Liver (tissue), 9 donors: ENCODE results near the gene MT1M. TPM values are rescaled to one million over a fixed set of nuclear protein-coding genes. Genes with fewer than 3 reads are reported as not detected.

Source experiments
- DNase-seq: peaks from one replicate; pipeline ENCODE4 v3.0.0-alpha.2; 2017; ENCODE audit warnings: low spot score
- H3K27ac ChIP-seq, 2 donors: one replicate each; pipeline ENCODE4 v1.7.0; 2013; ENCODE audit warnings: inconsistent platforms in 2 of 2, low read length in 2 of 2, control low read depth in 1 of 2, low read depth in 1 of 2, mild to moderate bottlenecking in 1 of 2
- H3K27me3 ChIP-seq, 4 donors: one replicate each; pipeline versions ENCODE4 v1.6.1 to v1.7.0; 2013; ENCODE audit warnings: low read length in 3 of 4, inconsistent platforms in 1 of 4, mild to moderate bottlenecking in 1 of 4, moderate library complexity in 1 of 4; ENCODE audit not compliant: control insufficient read depth in 4 of 4, insufficient read depth in 4 of 4
- H3K36me3 ChIP-seq, 4 donors: one replicate each; pipeline versions ENCODE4 v1.6.1 to v1.7.0; 2013; ENCODE audit warnings: low read length in 3 of 4, mild to moderate bottlenecking in 3 of 4, low read depth in 1 of 4, moderate library complexity in 1 of 4; ENCODE audit not compliant: control insufficient read depth in 4 of 4, insufficient read depth in 3 of 4
- H3K4me1 ChIP-seq, 4 donors: one replicate each; pipeline versions ENCODE4 v1.6.1 to v1.7.0; 2013; ENCODE audit warnings: low read length in 3 of 4, mild to moderate bottlenecking in 3 of 4, moderate library complexity in 1 of 4; ENCODE audit not compliant: control insufficient read depth in 4 of 4, insufficient read depth in 4 of 4
- H3K4me3 ChIP-seq, 3 donors: one replicate each; pipeline versions ENCODE4 v1.6.1 to v1.7.0; 2013; ENCODE audit warnings: low read length in 3 of 3, control low read depth in 1 of 3, low read depth in 1 of 3, mild to moderate bottlenecking in 1 of 3
- H3K9ac ChIP-seq, 2 donors: one replicate each; pipeline ENCODE4 v1.7.0; 2013; ENCODE audit warnings: low read length in 2 of 2, mild to moderate bottlenecking in 2 of 2, moderate library complexity in 2 of 2, control low read depth in 1 of 2, low read depth in 1 of 2
- H3K9me3 ChIP-seq, 4 donors: one replicate each; pipeline versions ENCODE4 v1.6.1 to v1.7.0; 2013; ENCODE audit warnings: low read length in 3 of 4; ENCODE audit not compliant: control insufficient read depth in 4 of 4
- ATF3 ChIP-seq: IDR thresholded peaks from 2 replicates; pipeline ENCODE4 v1.6.1; 2016; ENCODE audit warnings: antibody characterized with exemption
- CTCF ChIP-seq: fragments of 150-350 bp; IDR thresholded peaks from 2 replicates; pipeline ENCODE4 v1.5.1; 2017; ENCODE audit warnings: improper control_type of control experiment, low read depth, low read length; ENCODE audit not compliant: missing input control
- EGR1 ChIP-seq, 2 donors: IDR thresholded peaks; 2 replicates each; pipeline ENCODE4 v1.6.1; 2016 to 2018; ENCODE audit warnings: antibody characterized with exemption in 2 of 2, low read depth in 2 of 2
- FOXA1 ChIP-seq: IDR thresholded peaks from 2 replicates; pipeline ENCODE4 v1.6.1; 2016; ENCODE audit warnings: antibody characterized with exemption
- FOXA2 ChIP-seq: IDR thresholded peaks from 2 replicates; pipeline ENCODE4 v1.6.1; 2016; ENCODE audit warnings: antibody characterized with exemption
- GABPA ChIP-seq, 2 donors: IDR thresholded peaks in 1 of 2; conservative IDR thresholded peaks in 1 of 2; 2 replicates each; pipeline ENCODE4 v1.6.1; 2016; ENCODE audit warnings: antibody characterized with exemption in 2 of 2, mild to moderate bottlenecking in 1 of 2, moderate library complexity in 1 of 2
- HNF4A ChIP-seq, 2 donors: conservative IDR thresholded peaks; 2 replicates each; pipeline ENCODE4 v1.6.1; 2016; ENCODE audit warnings: antibody characterized with exemption in 2 of 2, mild to moderate bottlenecking in 2 of 2
- HNF4G ChIP-seq: IDR thresholded peaks from 2 replicates; pipeline ENCODE4 v1.6.1; 2016; ENCODE audit warnings: antibody characterized with exemption
- JUND ChIP-seq, 2 donors: IDR thresholded peaks; 2 replicates each; pipeline ENCODE4 v1.6.1; 2016; ENCODE audit warnings: antibody characterized with exemption in 2 of 2
- MAX ChIP-seq: IDR thresholded peaks from 2 replicates; pipeline ENCODE4 v1.6.1; 2016; ENCODE audit warnings: antibody characterized with exemption
- NR2F2 ChIP-seq: IDR thresholded peaks from 2 replicates; pipeline ENCODE4 v1.6.1; 2016; ENCODE audit warnings: antibody characterized with exemption
- RAD21 ChIP-seq, 2 donors: IDR thresholded peaks; 2 replicates each; pipeline ENCODE4 v1.6.1; 2016; ENCODE audit warnings: antibody characterized with exemption in 2 of 2, mild to moderate bottlenecking in 2 of 2
- REST ChIP-seq: IDR thresholded peaks from 2 replicates; pipeline ENCODE4 v1.6.1; 2016; ENCODE audit warnings: antibody characterized with exemption, mild to moderate bottlenecking
- RXRA ChIP-seq, 2 donors: IDR thresholded peaks; 2 replicates each; pipeline ENCODE4 v1.6.1; 2017 to 2018; ENCODE audit warnings: antibody characterized with exemption in 2 of 2, mild to moderate bottlenecking in 1 of 2
- SP1 ChIP-seq: IDR thresholded peaks from 2 replicates; pipeline ENCODE4 v1.6.1; 2018; ENCODE audit warnings: antibody characterized with exemption, mild to moderate bottlenecking
- TAF1 ChIP-seq: conservative IDR thresholded peaks from 2 replicates; pipeline ENCODE4 v1.6.1; 2016; ENCODE audit warnings: antibody characterized with exemption, mild to moderate bottlenecking
- YY1 ChIP-seq: IDR thresholded peaks from 2 replicates; pipeline ENCODE4 v1.6.1; 2016; ENCODE audit warnings: antibody characterized with exemption, mild to moderate bottlenecking
- ZBTB33 ChIP-seq: IDR thresholded peaks from 2 replicates; pipeline ENCODE4 v1.6.1; 2016; ENCODE audit warnings: antibody characterized with exemption
- WGBS: extraction: QIAGEN DNeasy Blood & Tissue Kit; methylation state at CpG from one replicate; pipeline ENCODE4 v1.1.7; 2013; 5-methylcytosine and 5-hydroxymethylcytosine counted together
- polyA plus RNA-seq, 2 donors: library from polyadenylated mRNA; stranded (reverse) in 1 of 2; unstranded in 1 of 2; fragments of 200-250 nt in 1 of 2; fragments of >200 nt in 1 of 2; fragmentation: Nextera tagmentation in 1 of 2; extraction: Ambion mirVana in 1 of 2; gene quantifications; one replicate each; pipeline versions ENCODE4 v1.2.1 to v1.2.3, GENCODE V29; 2013 to 2015
- total RNA-seq, 2 donors: library from RNA; depleted of rRNA; stranded (reverse); fragments of >200 nt; gene quantifications; one replicate each; pipeline ENCODE4 v1.2.3, GENCODE V29; 2014
- donor health status: healthy.
- donor health status: healthy.
- donor health status: healthy.
- donor health status: healthy.
- donor health status: healthy.

MT1M gene
- total and polyA plus RNA-seq, 4 donors, result 20.4 to 343 (median 194) TPM

- H3K27me3 ChIP-seq, result no peaks in the 10 kb centered on the region
- no peak overlapping the region for H3K9ac ChIP-seq
- TF ChIP-seq ATF3 (no peak), FOXA1 (no peak), RAD21 (IDR thresholded peaks at IDR 0.05) (no peak), YY1 (no peak), MAX (no peak), REST (no peak), EGR1 (IDR thresholded peaks at IDR 0.05; ENCODE audit: low read depth in 2 of 2) (no peak)
- 71% methylated on average over 47 of the region's 47 CpGs for WGBS
- H3K4me3 ChIP-seq, result peak overlapping the region in 1 of 3 donors; percentile 93
- H3K9me3 ChIP-seq, result no peaks in the 10 kb centered on the region
- no peak for DNase-seq
- H3K27ac ChIP-seq, result no peak overlapping the region
- peaks cover 3 to 43% (median 14%) of the 10 kb centered on the region in 4 donors for H3K4me1 ChIP-seq
- H3K36me3 ChIP-seq, result no peaks in the 10 kb centered on the region
These were observed 2.4 kb downstream of the MT1M start for GRCh38 chr16:56634715-56635440.

GRCh38 chr16:56635441-56635967, 3.0 kb downstream of the MT1M start:
- TF ChIP-seq MAX (no peak), ZBTB33 (no peak), ATF3 (no peak), FOXA2 (no peak), RXRA (IDR thresholded peaks at IDR 0.05) (no peak), EGR1 (IDR thresholded peaks at IDR 0.05; ENCODE audit: low read depth in 2 of 2) (no peak), HNF4A (conservative IDR thresholded peaks at IDR 0.05) (no peak), RAD21 (IDR thresholded peaks at IDR 0.05) (no peak), CTCF (no peak), TAF1 (no peak), GABPA (IDR thresholded peaks at IDR 0.05 in 1 of 2, conservative IDR thresholded peaks at IDR 0.05 in 1 of 2) (no peak), SP1 (no peak), NR2F2 (no peak), REST (no peak), JUND (IDR thresholded peaks at IDR 0.05) (no peak), HNF4G (no peak), YY1 (no peak), FOXA1 (no peak)
- WGBS, result 65% methylated on average over 40 of the region's 40 CpGs
- H3K9me3 ChIP-seq, result no peaks in the 10 kb centered on the region
- no peak overlapping the region for H3K27ac ChIP-seq
- H3K9ac ChIP-seq, result no peak overlapping the region
- no peak for DNase-seq
- H3K4me1 ChIP-seq, result peaks cover 0 to 39% (median 14%) of the 10 kb centered on the region in 4 donors
- H3K36me3 ChIP-seq, result no peaks in the 10 kb centered on the region
- H3K27me3 ChIP-seq, result no peaks in the 10 kb centered on the region
- H3K4me3 ChIP-seq, result no peak overlapping the region
